ENCODE measurements around the gene AK8. TPM values are rescaled to one million over a fixed set of nuclear protein-coding genes. Genes with fewer than 3 reads are reported as not detected.

The AK8 gene
- total RNA-seq, 1 donor from 2014 or later, result 0.46 TPM

DNA sequence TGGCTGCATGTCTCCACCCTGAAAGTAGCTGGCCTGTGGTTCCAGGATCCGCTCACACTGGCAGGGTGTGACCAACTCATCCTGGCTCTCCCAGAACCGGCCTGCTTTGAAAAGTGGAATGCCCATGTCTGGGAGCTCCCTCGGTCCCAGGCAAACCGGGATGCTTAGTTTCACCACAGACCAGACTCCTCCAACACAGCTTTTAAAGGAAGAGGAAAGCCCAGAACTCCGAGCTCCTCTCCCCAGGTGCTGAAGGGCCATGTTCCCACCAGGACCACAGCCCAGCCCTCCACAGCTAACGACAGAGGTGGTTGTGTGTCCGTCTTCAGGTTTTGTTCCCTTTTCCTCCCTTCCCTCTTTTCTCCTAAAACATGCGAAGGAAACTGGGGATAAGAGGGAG, 169.8 kb downstream of the AK8 start:
- DNase-seq (ENCODE audit: low read depth), result no peak
- TF ChIP-seq CTCF (conservative IDR thresholded peaks at IDR 0.05; ENCODE audit: low read depth, low read length), result no peak
- H3K4me3 ChIP-seq (ENCODE audit: low read depth, low read length), result no peak overlapping the region

DNA sequence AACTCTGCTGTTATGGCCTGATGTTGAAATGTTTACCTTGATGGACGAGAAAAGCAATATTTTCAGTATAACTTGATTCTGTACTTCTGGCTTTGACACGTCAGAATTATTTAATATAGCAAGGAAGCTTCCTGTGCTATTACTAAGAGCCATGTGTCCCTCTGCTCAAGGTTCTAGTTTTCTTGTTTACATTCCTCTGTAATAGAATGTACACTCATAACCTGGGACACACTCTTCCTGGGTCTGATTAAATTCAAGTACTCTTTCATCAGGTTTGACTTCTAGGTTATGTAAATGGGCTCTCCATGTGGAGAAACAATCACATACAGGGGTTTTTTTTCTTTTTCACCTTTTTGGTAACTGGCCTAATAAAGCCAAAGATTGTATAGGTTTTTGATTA, 174.7 kb downstream of the AK8 start:
- no peak for DNase-seq (ENCODE audit: low read depth)
- TF ChIP-seq CTCF (conservative IDR thresholded peaks at IDR 0.05; ENCODE audit: low read depth, low read length), result no peak
- H3K4me3 ChIP-seq (ENCODE audit: low read depth, low read length), result no peak overlapping the region

GRCh38 chr9:132702254-132702653, 175.8 kb downstream of the AK8 start:
- TF ChIP-seq CTCF (conservative IDR thresholded peaks at IDR 0.05; ENCODE audit: low read depth, low read length), result no peak
- no peak overlapping the region for H3K4me3 ChIP-seq (ENCODE audit: low read depth, low read length)
- DNase-seq (ENCODE audit: low read depth), result no peak

DNA sequence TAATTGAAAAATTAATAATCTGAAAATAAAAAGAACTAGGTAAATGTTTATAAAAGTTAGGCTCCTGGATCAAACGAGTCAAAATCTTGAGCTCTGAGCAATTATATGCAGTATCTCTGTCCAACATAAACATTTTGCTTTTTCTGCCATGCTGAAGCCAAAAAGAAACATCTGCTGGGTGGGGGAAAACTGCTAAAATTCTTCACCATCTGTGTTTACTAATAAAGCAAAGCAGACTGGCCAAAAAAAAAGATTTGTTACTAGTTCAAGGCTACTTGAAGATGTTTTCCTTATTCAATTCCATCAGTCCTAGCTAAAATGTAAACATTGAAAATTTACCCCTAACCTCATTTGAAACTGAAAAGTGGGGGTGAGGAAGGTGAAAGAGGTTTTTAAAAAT, 178.1 kb downstream of the AK8 start:
- DNase-seq (ENCODE audit: low read depth), result no peak
- H3K4me3 ChIP-seq (ENCODE audit: low read depth, low read length), result no peak overlapping the region
- TF ChIP-seq CTCF (conservative IDR thresholded peaks at IDR 0.05; ENCODE audit: low read depth, low read length), result no peak

DNA sequence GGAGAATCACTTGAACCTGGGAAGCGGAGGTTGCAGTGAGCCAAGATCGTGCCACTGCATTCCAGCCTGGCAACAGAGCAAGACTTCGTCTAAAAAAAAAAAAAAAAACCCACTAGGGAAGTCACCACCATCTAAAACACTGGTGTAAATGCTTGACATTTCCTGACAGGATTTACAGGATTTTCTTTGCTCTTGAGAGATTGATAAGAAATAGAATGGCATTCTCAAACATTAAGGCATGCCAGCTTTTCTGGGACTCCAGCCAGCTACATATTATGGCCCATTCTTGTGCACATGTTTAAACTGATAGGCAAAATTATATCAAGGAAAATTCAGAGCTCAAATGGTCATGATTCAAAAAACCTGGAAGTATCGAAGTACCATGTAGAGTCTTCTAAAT, 179.1 kb downstream of the AK8 start:
- TF ChIP-seq CTCF (conservative IDR thresholded peaks at IDR 0.05; ENCODE audit: low read depth, low read length), result no peak
- no peak overlapping the region for H3K4me3 ChIP-seq (ENCODE audit: low read depth, low read length)
- DNase-seq (ENCODE audit: low read depth), result no peak

DNA sequence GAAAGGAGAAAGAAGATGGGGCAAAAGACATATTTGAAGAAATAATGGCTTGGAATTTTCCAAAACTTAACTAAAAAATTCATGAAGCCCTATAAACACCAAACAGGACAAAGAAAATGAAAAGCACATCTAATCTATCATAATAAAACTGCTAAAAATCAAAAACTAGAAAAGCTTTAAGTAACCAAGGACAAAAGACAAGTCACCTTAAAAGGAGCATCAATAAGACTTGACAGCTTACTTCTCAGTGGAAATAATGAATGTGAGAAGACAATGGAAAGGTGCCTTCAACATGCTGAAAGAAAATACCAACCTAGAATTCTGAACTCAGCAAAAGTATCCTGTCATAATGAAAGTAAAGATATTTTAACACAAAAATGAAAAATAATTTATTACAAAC, 180.9 kb downstream of the AK8 start:
- H3K4me3 ChIP-seq (ENCODE audit: low read depth, low read length), result no peak overlapping the region
- DNase-seq (ENCODE audit: low read depth), result no peak
- TF ChIP-seq CTCF (conservative IDR thresholded peaks at IDR 0.05; ENCODE audit: low read depth, low read length), result no peak

DNA sequence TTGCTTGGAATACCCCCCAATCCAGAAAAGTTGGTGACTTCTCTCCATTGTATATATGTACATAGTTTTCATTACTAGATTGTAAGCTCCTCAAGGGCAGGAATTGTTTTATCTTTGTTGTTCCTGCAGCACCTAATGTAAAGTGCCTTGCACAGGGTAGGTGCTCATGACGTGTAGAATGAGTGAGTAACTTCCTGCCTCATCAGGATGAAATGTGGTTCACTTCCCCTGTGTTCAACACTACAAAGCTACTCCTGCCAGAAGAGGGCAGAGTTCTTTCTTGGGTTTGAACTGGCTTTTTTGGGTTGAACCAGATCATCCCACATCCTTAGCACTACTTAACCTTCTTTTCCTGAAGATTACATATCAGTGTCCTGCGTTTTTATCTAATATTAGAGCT, 183.9 kb downstream of the AK8 start:
- no peak overlapping the region for H3K4me3 ChIP-seq (ENCODE audit: low read depth, low read length)
- peak; percentile 26 for TF ChIP-seq CTCF (conservative IDR thresholded peaks at IDR 0.05; ENCODE audit: low read depth, low read length)
- no peak for DNase-seq (ENCODE audit: low read depth)
